ENCODE results near the gene RRP1B. TPM values are rescaled to one million over a fixed set of nuclear protein-coding genes. Genes with fewer than 3 reads are reported as not detected.
"Not testable (repeated sequence)": the region's sequence is repeated elsewhere in the genome, so short reads cannot be mapped to it uniquely, and the experiment has no call there.

Gene RRP1B
- total RNA-seq, 2 donors from 2014 or later = 34.5 to 76.3 TPM

DNA sequence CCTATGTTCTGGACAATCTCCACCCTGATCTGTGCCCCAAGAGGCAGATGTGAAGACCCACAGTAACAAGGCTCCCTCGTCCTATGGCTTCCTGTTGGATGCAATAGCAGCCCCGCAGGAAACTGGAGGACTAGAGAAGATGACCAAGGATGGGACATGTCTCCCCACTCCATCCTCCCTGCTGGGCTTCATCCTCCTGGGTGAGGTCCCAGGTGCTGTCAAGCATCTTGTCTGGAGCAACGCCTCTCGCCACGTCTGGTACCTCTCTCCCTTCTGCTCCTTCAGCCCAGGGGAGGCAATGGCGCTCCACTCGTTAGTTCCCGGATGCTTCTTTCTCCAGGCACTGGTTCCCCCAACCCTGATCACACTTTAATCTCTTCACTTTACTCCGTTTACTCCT is 11.2 kb upstream of the RRP1B start:
- no peak for ATAC-seq (replicated peaks)
- no peak overlapping the region for H3K27ac Mint-ChIP-seq

DNA sequence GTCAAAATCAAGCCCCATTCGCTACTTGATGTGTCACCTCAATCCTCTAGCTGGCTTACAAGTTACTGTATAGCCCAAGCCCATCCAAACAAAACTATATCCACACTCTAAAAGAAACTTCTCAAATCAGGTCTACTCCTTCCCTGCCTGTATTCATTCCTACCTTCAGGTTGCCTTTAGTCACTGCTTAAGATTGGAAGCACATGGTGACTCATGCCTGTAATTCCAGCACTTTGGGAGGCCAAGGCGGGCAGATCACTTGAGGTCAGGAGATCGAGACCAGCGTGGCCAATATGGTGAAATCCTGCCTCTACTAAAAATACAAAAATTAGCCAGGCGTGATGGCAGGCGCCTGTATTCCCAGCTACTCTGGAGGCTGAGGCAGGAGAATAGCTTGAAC is 7.4 kb upstream of the RRP1B start:
- H3K4me3 Mint-ChIP-seq; H3K36me3 Mint-ChIP-seq (ENCODE audit: low read depth); H3K27me3 Mint-ChIP-seq; ATAC-seq (replicated peaks); H3K4me1 Mint-ChIP-seq; H3K9me3 Mint-ChIP-seq; H3K27ac Mint-ChIP-seq: not testable (repeated sequence)

More for the DNA sequence above, 11.2 kb upstream of the RRP1B start:
- Mint-ChIP-seq H3K4me1 (no peaks in the 10 kb centered on the region), H3K9me3 (no peaks in the 10 kb centered on the region), H3K4me3 (no peak overlapping the region), H3K27me3 (peaks cover 5% of the 10 kb centered on the region), H3K36me3 (ENCODE audit: low read depth) (no peaks in the 10 kb centered on the region)

DNA sequence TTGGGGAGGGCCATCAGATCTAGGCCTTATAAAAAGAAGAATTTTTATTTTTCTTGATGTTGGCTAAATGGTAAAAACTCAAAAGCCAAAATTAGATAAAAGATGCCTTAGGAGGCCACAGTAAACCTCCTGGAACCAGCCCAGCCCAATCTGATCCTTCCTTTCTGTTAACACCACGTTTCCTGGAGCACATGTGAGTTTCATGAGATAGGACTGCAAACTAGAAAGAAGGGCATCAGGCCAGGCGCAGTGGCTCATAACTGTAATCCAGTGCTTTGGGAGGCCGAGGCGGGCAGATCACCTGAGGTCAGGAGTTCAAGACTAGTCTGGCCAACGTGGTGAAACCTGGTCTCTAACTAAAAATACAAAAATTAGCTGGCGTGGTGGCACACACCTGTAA is 6.7 kb upstream of the RRP1B start:
- no peak overlapping the region for H3K4me3 Mint-ChIP-seq
- ATAC-seq (replicated peaks) = no peak
- peaks cover 5% of the 10 kb centered on the region for H3K27me3 Mint-ChIP-seq
- H3K4me1 Mint-ChIP-seq = no peaks in the 10 kb centered on the region
- H3K9me3 Mint-ChIP-seq = no peaks in the 10 kb centered on the region
- H3K36me3 Mint-ChIP-seq (ENCODE audit: low read depth) = no peaks in the 10 kb centered on the region
- no peak overlapping the region for H3K27ac Mint-ChIP-seq

DNA sequence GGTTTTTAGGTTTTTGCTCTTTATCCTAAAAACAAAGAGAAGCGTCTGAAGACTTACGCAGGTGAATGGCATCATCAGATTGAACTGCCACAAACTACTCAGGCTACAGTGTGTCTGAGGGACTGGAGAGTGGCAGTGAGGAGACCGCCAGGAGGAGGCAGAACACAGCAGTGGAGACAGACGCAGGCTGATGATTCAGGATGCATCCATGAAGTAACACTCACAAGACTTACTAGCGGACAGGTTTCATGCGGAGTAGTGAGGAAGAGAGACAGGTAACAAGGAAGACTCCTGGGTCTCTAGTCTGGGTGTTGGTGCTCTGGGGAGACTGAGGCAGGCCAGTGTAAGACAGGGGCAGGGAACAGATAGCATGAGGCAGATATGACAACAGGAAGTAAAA is 5.7 kb upstream of the RRP1B start:
- H3K27me3 Mint-ChIP-seq = no peaks in the 10 kb centered on the region
- no peaks in the 10 kb centered on the region for H3K9me3 Mint-ChIP-seq
- ATAC-seq (replicated peaks) = no peak
- H3K4me3 Mint-ChIP-seq = no peak overlapping the region
- no peaks in the 10 kb centered on the region for H3K36me3 Mint-ChIP-seq (ENCODE audit: low read depth)
- H3K27ac Mint-ChIP-seq = peak overlapping the region; percentile 36
- H3K4me1 Mint-ChIP-seq = no peaks in the 10 kb centered on the region

DNA sequence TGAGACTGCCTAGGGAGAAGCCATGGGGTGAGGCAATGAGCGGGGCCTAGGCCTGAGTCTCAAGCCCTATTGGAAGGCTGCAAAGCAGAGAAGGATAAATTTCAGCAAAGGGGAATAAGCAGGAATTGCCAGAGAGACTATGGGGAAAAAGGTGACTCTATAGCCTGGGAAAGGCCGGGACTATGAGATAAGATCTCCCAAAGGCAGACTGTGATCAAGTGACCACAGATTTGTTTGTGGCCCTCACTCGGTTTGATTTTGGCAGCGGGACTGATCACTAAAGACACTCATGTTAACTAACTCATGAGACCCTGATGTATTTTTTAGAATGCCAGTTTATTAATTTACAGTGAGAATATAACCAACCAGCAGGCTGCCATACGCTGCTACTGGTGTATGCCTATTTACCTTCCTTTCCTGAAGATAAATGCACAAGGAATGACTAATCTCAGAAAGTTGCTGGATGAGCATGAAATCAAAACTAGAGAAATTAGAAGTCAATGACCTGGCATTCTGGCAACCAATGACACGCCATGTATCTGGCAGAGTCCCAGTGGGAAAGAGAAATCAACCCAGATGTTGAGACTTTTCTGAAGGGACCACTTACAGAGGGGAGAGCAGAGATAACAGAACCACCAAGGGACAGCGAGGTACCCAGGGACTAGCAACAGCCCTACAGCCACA is 4.4 kb upstream of the RRP1B start:
- Mint-ChIP-seq H3K4me3 (no peak overlapping the region), H3K36me3 (ENCODE audit: low read depth) (peaks cover 2% of the 10 kb centered on the region), H3K27me3 (no peaks in the 10 kb centered on the region), H3K27ac (no peak overlapping the region), H3K9me3 (no peaks in the 10 kb centered on the region), H3K4me1 (no peaks in the 10 kb centered on the region)
- no peak for ATAC-seq (replicated peaks)

DNA sequence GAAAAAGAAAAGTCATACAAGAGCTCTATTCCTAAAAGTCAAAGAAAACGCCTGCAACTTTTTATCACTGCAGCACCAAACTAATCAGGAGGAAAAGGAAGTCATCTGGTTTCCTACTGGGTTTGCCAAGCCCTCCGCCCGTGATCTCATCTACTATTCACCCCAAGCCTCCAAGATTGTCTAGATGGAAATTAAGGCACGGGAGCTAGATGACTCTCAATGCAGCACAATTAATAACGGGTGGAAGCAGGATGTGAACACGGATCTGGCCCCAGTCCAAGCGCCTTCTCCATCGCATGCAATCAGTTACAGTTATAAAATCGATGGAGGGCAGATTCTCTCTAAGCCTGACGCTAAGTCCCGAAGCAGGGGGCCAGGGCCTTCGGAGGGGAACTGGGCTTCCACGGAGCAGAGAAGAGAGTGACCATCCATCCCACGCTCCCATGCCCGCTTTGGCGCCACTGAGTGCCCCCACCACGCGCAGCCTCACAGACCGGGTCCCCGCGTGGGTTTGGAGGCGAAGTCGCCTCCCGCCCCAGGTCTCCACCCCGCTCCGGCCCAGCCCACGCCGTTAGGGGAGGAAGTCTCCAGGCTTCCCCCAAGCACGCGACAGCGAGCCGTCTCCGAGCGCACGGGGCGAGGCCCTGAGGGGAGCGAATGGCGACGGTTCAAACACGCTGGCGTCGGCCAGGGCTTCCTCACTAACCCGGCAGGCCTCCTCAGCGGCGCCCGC is 1.8 kb upstream of the RRP1B start:
- Mint-ChIP-seq H3K4me3 (no peak overlapping the region), H3K27me3 (no peaks in the 10 kb centered on the region), H3K9me3 (no peaks in the 10 kb centered on the region), H3K27ac (no peak overlapping the region), H3K4me1 (peaks cover 14% of the 10 kb centered on the region), H3K36me3 (ENCODE audit: low read depth) (peaks cover 28% of the 10 kb centered on the region)
- no peak for ATAC-seq (replicated peaks)

DNA sequence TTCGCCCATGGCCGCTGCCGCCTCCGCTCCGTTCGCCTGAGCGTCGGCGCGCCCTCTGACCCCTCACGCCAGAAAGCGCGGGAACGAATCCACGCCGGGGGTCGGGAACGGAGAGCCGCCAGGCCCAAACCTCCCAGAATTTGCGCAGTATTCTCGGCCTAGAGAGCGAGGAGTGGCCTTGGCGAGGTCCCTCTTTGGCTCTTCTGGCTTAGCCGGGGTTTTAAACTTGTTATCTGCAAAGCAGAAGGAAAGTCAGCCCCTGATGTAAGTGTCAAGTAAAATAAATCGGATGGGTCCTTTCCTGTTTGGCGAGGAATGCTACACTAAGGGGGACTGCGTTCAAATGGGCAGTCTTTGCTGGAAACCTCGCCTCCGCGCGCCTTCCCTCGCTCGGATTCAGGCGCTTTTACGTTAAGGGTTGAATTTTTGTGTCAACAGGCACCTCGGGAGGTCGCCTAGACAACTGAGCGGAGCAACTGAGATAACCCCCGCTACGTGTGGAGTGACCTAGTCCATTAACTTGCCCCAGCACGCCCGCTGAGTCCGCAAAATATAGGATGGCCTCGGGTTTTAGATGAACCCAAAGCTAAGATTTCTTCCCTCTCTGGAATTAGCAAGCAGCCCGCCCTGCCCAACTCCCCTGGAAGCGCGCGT is 1.1 kb upstream of the RRP1B start:
- H3K4me1 Mint-ChIP-seq = peaks cover 14% of the 10 kb centered on the region
- H3K9me3 Mint-ChIP-seq = no peaks in the 10 kb centered on the region
- H3K36me3 Mint-ChIP-seq (ENCODE audit: low read depth) = peaks cover 34% of the 10 kb centered on the region
- H3K27ac Mint-ChIP-seq = no peak overlapping the region
- no peak for ATAC-seq (replicated peaks)
- no peaks in the 10 kb centered on the region for H3K27me3 Mint-ChIP-seq
- H3K4me3 Mint-ChIP-seq = no peak overlapping the region

DNA sequence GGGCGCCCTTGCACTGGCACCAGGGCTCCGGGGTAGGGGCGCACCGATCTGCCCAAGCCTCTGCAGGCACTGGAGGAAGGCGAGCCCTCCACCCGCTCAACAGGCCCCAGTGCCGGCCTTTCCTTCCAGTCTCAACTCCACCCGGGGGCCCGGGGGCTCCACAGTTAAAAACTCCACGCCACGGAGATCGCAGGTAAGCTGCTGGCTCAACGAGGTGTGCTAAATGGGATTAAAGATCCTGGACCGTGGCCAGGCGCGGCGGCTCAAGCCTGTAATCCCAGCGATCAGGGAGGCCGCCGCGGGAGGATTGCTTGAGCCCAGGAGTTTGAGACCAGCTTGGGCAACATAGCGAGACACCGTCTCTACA is 608 bp upstream of the RRP1B start:
- Mint-ChIP-seq H3K4me1 (peaks cover 14% of the 10 kb centered on the region), H3K27ac (peak overlapping the region; percentile 48), H3K9me3 (no peaks in the 10 kb centered on the region), H3K4me3 (peak overlapping the region; percentile 98), H3K36me3 (ENCODE audit: low read depth) (peaks cover 40% of the 10 kb centered on the region), H3K27me3 (no peaks in the 10 kb centered on the region)
- no peak for ATAC-seq (replicated peaks)

DNA sequence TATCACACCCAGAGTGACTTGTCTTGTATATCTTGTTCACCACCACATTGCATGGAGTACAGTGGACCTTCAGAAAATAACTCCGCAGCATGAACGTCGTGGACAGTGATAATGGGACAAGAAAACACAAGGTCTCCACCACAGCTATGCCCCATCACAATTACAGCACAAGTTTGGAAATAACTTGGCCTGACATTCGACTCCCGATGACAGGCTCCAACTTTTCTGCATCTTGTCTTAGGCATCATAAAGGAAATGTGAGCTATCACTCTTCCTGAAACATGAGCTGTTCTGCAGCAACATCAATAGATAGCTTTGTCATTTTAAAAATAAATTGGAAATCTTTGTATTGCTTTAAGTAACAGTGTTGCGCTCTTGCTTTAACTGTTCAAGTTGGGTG is 2.9 kb downstream of the RRP1B start:
- peak overlapping the region; percentile 98 for H3K4me3 Mint-ChIP-seq
- H3K27me3 Mint-ChIP-seq = no peaks in the 10 kb centered on the region

DNA sequence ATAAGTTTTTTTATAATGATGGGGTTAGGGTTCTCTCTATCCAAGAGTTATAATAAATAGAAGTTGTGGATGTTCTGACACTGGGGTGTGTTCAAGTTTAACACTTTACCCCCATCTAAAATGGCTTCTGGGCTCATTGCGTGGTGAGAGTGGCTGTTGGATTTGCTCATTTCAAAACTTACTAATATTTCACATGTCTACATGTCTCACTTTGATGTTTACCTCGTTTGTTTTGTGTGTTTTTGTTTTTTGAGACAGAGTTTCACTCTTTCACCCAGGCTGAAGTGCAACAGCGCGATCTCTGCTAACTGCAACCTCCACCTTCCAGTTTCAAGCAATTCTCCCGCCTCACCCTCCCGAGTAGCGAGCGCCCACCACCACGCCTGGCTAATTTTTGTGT is 3.7 kb downstream of the RRP1B start:
- no peak for ATAC-seq (replicated peaks)
- Mint-ChIP-seq H3K9me3 (peaks cover 5% of the 10 kb centered on the region), H3K27me3 (no peaks in the 10 kb centered on the region), H3K4me1 (peaks cover 32% of the 10 kb centered on the region), H3K4me3 (peak overlapping the region; percentile 98), H3K36me3 (ENCODE audit: low read depth) (peaks cover 78% of the 10 kb centered on the region), H3K27ac (peak overlapping the region; percentile 43)

More for the DNA sequence above, 2.9 kb downstream of the RRP1B start:
- peaks cover 28% of the 10 kb centered on the region for H3K4me1 Mint-ChIP-seq
- peaks cover 73% of the 10 kb centered on the region for H3K36me3 Mint-ChIP-seq (ENCODE audit: low read depth)
- peaks cover 5% of the 10 kb centered on the region for H3K9me3 Mint-ChIP-seq
- no peak for ATAC-seq (replicated peaks)
- H3K27ac Mint-ChIP-seq = peak overlapping the region; percentile 43

DNA sequence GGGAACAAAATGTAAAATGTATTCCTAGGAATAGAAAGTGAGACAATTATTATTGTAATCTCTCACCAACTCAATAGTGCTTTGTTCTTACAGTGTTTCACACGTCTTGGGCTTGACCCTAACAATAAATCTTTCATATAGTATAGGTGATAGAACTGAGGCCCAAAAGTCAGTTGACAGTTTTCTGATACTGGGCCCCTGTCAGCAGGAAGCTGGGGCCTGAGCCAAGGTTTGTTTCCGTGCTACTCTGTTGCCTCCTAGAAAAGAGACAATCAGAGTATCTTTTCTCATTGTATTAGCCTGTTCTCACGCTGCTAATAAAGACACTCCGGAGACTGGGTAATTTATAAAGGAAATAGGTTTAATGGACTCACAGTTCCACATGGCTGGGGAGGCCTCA is 5.0 kb downstream of the RRP1B start:
- Mint-ChIP-seq H3K27me3 (no peaks in the 10 kb centered on the region), H3K36me3 (ENCODE audit: low read depth) (peaks cover 79% of the 10 kb centered on the region), H3K4me3 (no peak overlapping the region), H3K27ac (peak overlapping the region; percentile 47), H3K4me1 (peaks cover 32% of the 10 kb centered on the region), H3K9me3 (peaks cover 5% of the 10 kb centered on the region)
- no peak for ATAC-seq (replicated peaks)

DNA sequence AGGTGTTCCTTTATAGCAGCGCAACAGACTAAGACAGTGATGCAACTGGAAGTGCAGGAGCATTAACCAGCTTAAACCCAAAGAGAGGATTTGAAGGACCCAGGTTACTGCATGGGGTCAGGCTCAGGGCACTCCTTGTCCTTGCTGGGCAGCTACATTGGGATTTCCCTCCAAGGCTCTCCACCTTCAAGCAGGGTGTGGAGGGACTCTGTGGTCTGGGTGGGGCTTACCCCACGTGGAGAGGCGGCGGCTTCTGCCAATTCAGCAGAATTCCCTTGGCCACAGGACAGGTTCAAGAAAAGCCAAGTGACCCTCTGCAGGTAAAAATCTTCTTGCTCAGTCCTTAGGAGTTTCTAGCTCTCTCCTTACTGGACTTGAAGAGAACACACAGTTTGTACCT is 6.5 kb downstream of the RRP1B start:
- Mint-ChIP-seq H3K27ac (peak overlapping the region; percentile 78), H3K4me3 (no peak overlapping the region), H3K9me3 (peaks cover 5% of the 10 kb centered on the region), H3K27me3 (no peaks in the 10 kb centered on the region), H3K4me1 (peaks cover 27% of the 10 kb centered on the region), H3K36me3 (ENCODE audit: low read depth) (peaks cover 83% of the 10 kb centered on the region)
- no peak for ATAC-seq (replicated peaks)

DNA sequence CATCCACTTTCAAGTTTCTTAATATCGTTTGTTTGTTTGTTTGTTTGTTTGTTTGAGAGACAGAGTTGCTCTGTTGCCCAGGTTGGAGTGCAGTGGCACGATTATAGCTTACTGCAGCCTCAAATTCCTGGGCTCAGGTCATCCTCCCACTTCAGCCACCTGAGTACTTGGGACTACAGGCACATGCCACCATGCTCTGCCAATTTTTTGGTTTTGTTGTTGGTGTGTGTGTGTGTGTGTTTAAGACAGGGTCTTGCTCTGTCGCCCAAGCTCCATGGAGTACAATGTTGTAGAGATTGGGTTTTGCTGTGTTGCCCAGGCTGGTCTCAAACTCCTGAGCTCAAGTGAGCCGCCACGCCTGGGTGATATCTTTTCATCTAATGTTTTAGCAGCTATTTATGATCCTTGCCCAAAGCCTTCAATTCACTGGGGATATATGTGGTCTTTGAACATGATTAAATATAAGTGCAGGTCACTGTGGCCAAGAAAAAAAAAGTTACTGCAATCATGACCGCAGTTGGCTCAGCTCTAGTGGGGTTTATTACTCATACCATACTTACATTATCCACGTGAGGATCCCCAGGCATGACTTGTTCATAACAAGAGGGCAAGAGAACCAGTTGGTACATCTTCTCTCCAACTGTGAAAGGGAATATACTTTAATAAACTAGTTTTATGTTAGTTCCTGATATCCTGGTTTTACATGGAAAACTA is 8.0 kb downstream of the RRP1B start:
- H3K27ac Mint-ChIP-seq = peak overlapping the region; percentile 78
- peak overlapping the region; percentile 54 for H3K4me3 Mint-ChIP-seq
- no peaks in the 10 kb centered on the region for H3K27me3 Mint-ChIP-seq
- peaks cover 5% of the 10 kb centered on the region for H3K9me3 Mint-ChIP-seq
- peaks cover 18% of the 10 kb centered on the region for H3K4me1 Mint-ChIP-seq
- peak; percentile 94 for ATAC-seq (replicated peaks)
- peaks cover 83% of the 10 kb centered on the region for H3K36me3 Mint-ChIP-seq (ENCODE audit: low read depth)

DNA sequence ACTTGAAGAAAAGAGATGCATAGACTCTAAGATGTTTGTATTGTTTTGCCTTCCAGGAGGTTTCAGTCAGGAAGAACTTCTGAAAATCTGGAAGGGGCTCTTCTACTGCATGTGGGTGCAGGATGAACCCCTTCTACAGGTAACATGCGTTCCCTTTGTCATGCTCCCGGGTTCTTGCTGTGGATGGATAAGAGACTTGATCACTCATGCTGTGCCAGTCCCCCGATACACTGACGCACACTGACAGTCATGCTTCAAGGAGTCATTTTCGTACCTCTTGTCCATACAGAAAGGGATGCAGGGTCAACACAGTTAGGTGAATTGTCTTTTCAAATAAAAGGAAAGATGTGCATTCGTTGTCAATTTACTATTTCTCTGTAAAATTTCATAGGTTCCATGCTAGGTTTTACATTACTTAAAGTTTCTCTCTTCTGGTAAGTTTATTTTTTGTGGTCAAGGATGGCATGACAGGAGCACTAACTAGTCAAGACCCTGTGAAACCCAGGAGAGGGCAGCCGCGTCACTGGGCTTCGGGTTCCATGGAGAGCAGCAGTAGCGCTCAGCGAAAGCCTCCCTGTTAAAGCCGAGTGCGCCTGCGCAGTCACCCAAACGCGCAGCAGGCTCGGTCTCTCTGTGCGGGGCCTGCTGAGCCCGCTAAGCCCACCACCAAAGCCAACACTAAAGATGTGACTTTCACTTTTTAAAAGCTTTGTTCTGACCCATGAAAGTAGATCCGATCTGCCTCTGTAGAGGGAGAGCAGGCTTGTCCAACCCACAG is 10.7 kb downstream of the RRP1B start:
- Mint-ChIP-seq H3K27ac (peak overlapping the region; percentile 53), H3K36me3 (ENCODE audit: low read depth) (peaks cover 83% of the 10 kb centered on the region), H3K27me3 (no peaks in the 10 kb centered on the region), H3K9me3 (peaks cover 5% of the 10 kb centered on the region), H3K4me1 (peaks cover 18% of the 10 kb centered on the region), H3K4me3 (no peak overlapping the region)
- no peak for ATAC-seq (replicated peaks)

Data from activated T-helper 17 cell treated with anti-CD3 and anti-CD28 coated beads, Interleukin-2, amount 50 U/mL, for 72 hours (primary cell).